Right lobe of liver (tissue), 6 donors: ENCODE results near the gene DNMT3A. TPM values are rescaled to one million over a fixed set of nuclear protein-coding genes. Genes with fewer than 3 reads are reported as not detected.

Experiments
- ATAC-seq, 4 donors: fragments of 200-7000 bp; cut with Tn5 transposase; one replicate each; pipeline ENCODE4 v1.9.1; 2020; ENCODE audit warnings: mild to moderate bottlenecking in 4 of 4, moderate library complexity in 4 of 4
- DNase-seq, 3 donors: peaks; one replicate each; pipeline ENCODE4 v3.0.0-alpha.2; 2020
- H3K27ac ChIP-seq, 3 donors: fragments of 200-600 bp; one replicate each; pipeline ENCODE4 v1.8.0; 2022
- H3K27me3 ChIP-seq, 2 donors: fragments of 200-600 bp; one replicate each; pipeline ENCODE4 v1.8.0; 2022
- H3K36me3 ChIP-seq, 4 donors: fragments of 200-600 bp; sonication (generic) in 1 of 4; one replicate each; pipeline versions ENCODE4 v1.5.1 to v1.8.0; 2017 to 2022; ENCODE audit warnings: control low read depth in 1 of 4
- H3K4me1 ChIP-seq, 4 donors: fragments of 200-600 bp; sonication (generic) in 1 of 4; one replicate each; pipeline versions ENCODE4 v1.5.1 to v1.8.0; 2017 to 2022; ENCODE audit warnings: control low read depth in 1 of 4
- H3K4me3 ChIP-seq, 3 donors: fragments of 200-600 bp; one replicate each; pipeline ENCODE4 v1.8.0; 2022
- H3K9me3 ChIP-seq, 4 donors: fragments of 200-600 bp; sonication (generic) in 1 of 4; one replicate each; pipeline versions ENCODE4 v1.5.1 to v1.8.0; 2017 to 2022; ENCODE audit warnings: control low read depth in 1 of 4
- POLR2A ChIP-seq: fragments of 450-650 bp; IDR thresholded peaks from one replicate; pipeline ENCODE4 v1.6.1; 2017; ENCODE audit warnings: antibody characterized with exemption, mild to moderate bottlenecking
- WGBS: methylation state at CpG from one replicate; pipeline ENCODE4 v1.1.6; 2018; ENCODE audit warnings: low coverage, low lambda C conversion rate; ENCODE audit not compliant: insufficient coverage; ENCODE audit errors: missing lambda C conversion rate; 5-methylcytosine and 5-hydroxymethylcytosine counted together
- intact Hi-C, 2 donors: fragments of 100-400 bp; cut with DNase I; formaldehyde crosslinking; loops; one replicate each; pipeline versions ENCODE4 v1.11.2 to v1.14.1; 2022
- total RNA-seq, 6 experiments: library from RNA; depleted of rRNA in 2 of 6; stranded (reverse); fragments of >200 nt in 2 of 6; fragmentation: NEBNext Ultra II Directional in 3 of 6; extraction: Animal tissue kit (Norgen Biotek cat#: 25700) in 3 of 6; gene quantifications; one replicate each; pipeline versions ENCODE4 v1.1.0 to v1.2.4, GENCODE V29; 2016 to 2023
- TF ChIP-seq, protein P1 (sequence below), 4 donors: fragments of 200-600 bp in 3 of 4; fragments of 450-650 bp in 1 of 4; IDR thresholded peaks; one replicate each; pipeline versions ENCODE4 v1.5.1 to v1.8.0; 2016 to 2022; ENCODE audit warnings: antibody characterized with exemption in 4 of 4, mild to moderate bottlenecking in 2 of 4
- donor health status: DM: no; HTN: yes; CAD: no.
- donor health status: DM: no; HTN: no; CAD: no.
- donor health status: DM: no; HTN: no; CAD: no.
- donor health status: DM: no; HTN: yes; CAD: no.
- donor health status: DM: no; HTN: yes; CAD: no.

The DNMT3A gene
- total RNA-seq, 6 experiments from 2014 or later, result 4.9 to 13.3 (median 9.3) TPM

DNA sequence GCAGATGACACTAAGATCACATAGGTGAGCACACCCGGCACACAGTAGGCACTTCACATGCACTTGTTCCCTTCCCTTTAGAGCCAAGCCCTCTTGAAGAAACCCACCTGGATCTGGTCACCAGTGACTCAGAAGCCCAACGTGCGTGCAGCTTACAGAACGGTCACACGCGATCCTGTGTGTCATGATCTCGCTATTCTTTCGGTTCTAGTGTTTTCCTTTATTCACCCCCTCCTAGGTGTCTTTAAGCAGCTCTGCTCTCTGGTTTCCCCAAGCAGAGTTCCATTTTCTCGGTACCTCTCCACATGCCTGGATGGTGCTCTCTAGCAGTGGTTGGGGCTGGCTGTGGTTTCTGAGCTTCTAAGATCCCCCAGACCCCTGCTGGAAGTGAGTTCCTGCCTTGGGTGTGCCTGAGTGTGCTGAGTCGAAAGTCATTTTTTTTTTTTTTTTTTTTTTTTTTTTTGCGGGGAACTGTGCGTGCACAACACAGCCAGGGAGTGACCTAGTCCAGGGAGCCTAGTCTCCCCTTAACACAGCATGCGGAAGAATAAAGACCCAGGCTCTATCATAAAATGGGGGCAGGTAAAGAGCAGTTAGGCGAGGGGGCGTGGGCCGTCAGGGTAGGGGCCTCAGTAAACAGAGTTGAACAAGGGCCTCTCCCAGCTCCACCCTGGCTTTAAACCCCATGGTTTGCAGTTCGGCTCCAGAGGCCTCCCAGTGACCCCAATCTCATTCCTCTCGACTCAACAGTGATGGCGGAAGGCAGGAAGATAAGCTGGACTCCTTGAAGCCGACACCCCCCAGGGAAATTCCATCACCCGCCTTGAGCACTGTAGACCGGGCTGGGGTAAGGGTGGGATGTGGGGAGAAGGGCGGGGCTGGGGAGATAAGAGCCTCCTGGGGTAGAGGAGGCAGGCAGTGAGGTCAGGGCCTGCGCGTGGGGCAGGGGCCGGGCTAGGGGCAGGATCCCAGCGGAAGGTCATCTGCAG is 29.8 kb upstream of the DNMT3A start:
- 67% methylated on average over 20 of the region's 27 CpGs for WGBS
- Histone ChIP-seq H3K27me3 (no peaks in the 10 kb centered on the region), H3K9me3 (no peaks in the 10 kb centered on the region), H3K36me3 (no peaks in the 10 kb centered on the region), H3K4me3 (no peak overlapping the region), H3K4me1 (peaks cover 0 to 7% (median 0%) of the 10 kb centered on the region in 4 donors), H3K27ac (no peak overlapping the region)
- ATAC-seq, result no peak
- TF ChIP-seq, protein P1, sequence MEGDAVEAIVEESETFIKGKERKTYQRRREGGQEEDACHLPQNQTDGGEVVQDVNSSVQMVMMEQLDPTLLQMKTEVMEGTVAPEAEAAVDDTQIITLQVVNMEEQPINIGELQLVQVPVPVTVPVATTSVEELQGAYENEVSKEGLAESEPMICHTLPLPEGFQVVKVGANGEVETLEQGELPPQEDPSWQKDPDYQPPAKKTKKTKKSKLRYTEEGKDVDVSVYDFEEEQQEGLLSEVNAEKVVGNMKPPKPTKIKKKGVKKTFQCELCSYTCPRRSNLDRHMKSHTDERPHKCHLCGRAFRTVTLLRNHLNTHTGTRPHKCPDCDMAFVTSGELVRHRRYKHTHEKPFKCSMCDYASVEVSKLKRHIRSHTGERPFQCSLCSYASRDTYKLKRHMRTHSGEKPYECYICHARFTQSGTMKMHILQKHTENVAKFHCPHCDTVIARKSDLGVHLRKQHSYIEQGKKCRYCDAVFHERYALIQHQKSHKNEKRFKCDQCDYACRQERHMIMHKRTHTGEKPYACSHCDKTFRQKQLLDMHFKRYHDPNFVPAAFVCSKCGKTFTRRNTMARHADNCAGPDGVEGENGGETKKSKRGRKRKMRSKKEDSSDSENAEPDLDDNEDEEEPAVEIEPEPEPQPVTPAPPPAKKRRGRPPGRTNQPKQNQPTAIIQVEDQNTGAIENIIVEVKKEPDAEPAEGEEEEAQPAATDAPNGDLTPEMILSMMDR (IDR thresholded peaks at IDR 0.05), result no peak
- TF ChIP-seq POLR2A, result no peak
- intact Hi-C loops, result no loop called here
- no peak for DNase-seq

DNA sequence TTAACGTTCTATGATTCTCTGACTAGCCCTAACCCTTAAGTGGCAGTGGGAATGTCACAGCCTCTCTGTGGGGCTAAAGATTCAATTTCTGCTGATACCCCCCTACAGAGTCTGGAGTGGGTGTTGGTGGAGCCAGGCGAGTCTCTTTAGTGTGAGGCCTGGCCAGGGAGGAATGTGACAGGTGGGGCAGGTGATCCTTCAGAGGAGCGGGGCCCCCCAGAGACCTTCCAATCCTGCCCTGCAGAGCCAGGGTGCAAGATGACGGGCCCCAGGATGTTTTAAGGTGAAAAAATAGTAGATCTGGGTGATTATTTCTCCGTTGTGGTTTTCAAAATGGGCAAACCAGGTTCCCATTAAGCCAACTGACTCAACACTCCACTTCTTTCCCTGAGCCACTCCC is 28.2 kb upstream of the DNMT3A start:
- DNase-seq, result no peak
- Histone ChIP-seq H3K4me1 (peaks cover 0 to 7% (median 0%) of the 10 kb centered on the region in 4 donors), H3K9me3 (no peaks in the 10 kb centered on the region), H3K27ac (no peak overlapping the region), H3K27me3 (no peaks in the 10 kb centered on the region), H3K36me3 (no peaks in the 10 kb centered on the region), H3K4me3 (no peak overlapping the region)
- WGBS, result 60% methylated on average over 3 of the region's 5 CpGs
- TF ChIP-seq, protein P1 (IDR thresholded peaks at IDR 0.05), result no peak
- TF ChIP-seq POLR2A, result no peak
- intact Hi-C loops, result no loop called here
- ATAC-seq, result no peak

DNA sequence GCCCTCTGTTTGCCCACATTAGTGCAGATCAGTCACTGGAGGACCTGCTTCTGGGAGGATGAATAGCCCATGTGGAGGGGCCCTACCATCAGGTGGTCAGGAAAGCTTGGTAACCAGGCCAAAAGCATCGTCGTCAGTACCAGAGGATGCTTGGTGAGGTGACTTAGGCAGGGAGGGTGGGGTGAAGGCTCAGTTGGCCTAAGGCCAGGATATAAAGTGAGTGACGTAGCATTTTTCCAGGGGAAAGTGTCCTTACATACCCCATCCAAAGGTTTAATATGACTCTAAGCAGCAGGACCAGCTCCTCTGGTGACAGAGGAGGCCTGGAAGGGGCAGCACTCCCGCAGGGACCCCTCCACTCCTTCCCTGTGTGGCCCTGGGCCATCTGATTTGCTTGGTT is 27.7 kb upstream of the DNMT3A start:
- Histone ChIP-seq H3K27ac (no peak overlapping the region), H3K4me1 (peaks cover 0 to 7% (median 0%) of the 10 kb centered on the region in 4 donors), H3K4me3 (no peak overlapping the region), H3K9me3 (no peaks in the 10 kb centered on the region), H3K36me3 (no peaks in the 10 kb centered on the region), H3K27me3 (no peaks in the 10 kb centered on the region)
- intact Hi-C loops, result no loop called here
- ATAC-seq (no peak), DNase-seq (no peak)
- WGBS, result 17% methylated on average over 2 of the region's 4 CpGs
- no peak for TF ChIP-seq POLR2A
- TF ChIP-seq, protein P1 (IDR thresholded peaks at IDR 0.05), result no peak

DNA sequence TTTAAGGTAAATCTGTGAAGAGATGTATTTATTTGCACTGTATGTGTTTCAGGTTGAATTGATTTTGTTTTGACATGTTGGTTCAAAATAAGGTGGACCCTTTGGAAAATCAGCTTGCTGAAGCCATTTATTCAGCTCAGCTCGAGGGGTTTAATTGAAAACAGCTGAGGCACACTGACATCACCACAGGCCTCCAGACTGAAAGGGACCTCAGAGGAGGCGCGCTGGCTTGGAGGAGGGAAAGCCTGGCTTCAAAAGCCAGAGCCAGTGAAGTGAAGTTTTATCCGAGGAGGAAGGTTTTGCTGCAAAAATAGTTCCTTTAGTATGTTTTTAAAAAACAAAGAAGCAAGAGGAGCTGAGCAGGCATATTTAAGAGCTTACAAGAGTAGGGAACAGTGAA is 26.9 kb upstream of the DNMT3A start:
- Histone ChIP-seq H3K27ac (no peak overlapping the region), H3K4me1 (peaks cover 0 to 6% (median 0%) of the 10 kb centered on the region in 4 donors), H3K9me3 (no peaks in the 10 kb centered on the region), H3K36me3 (no peaks in the 10 kb centered on the region), H3K4me3 (no peak overlapping the region), H3K27me3 (no peaks in the 10 kb centered on the region)
- intact Hi-C loops, result no loop called here
- WGBS, result 69% methylated on average over 4 of the region's 4 CpGs
- DNase-seq (no peak), ATAC-seq (no peak)
- no peak for TF ChIP-seq POLR2A
- TF ChIP-seq, protein P1 (IDR thresholded peaks at IDR 0.05), result no peak
